Adrenal gland (tissue), 12 donors: ENCODE measurements around the gene PRKACA. TPM values are rescaled to one million over a fixed set of nuclear protein-coding genes. Genes with fewer than 3 reads are reported as not detected.
"Not testable (repeated sequence)": the region's sequence is repeated elsewhere in the genome, so short reads cannot be mapped to it uniquely, and the experiment has no call there.

ENCODE experiments used
- DNase-seq, 7 donors: peaks; one replicate each; pipeline ENCODE4 v3.0.0-alpha.2; 2019 to 2020
- H3K27ac ChIP-seq, 5 donors: fragments of 200-600 bp; sonication (generic) in 4 of 5; 1 replicate in 3 of 5; 2 replicates in 2 of 5; pipeline versions ENCODE4 v1.5.1 to v1.8.0; 2016 to 2020; ENCODE audit warnings: mild to moderate bottlenecking in 1 of 5
- H3K27me3 ChIP-seq: fragments of 200-600 bp; 2 replicates; pipeline ENCODE4 v1.8.0; 2021
- H3K36me3 ChIP-seq, 2 donors: fragments of 200-600 bp; replicated peaks in 1 of 2; 1 replicate in 1 of 2; 2 replicates in 1 of 2; pipeline versions ENCODE4 v1.5.1 to v1.8.0; 2018 to 2022
- H3K4me1 ChIP-seq, 2 donors: fragments of 200-600 bp; replicated peaks in 1 of 2; 1 replicate in 1 of 2; 2 replicates in 1 of 2; pipeline versions ENCODE4 v1.5.1 to v1.8.0; 2018 to 2021
- H3K4me3 ChIP-seq, 4 donors: fragments of 200-600 bp; sonication (generic) in 3 of 4; one replicate each; pipeline ENCODE4 v1.5.1; 2016 to 2018
- H3K9me3 ChIP-seq, 3 donors: fragments of 200-600 bp; sonication (generic) in 1 of 3; replicated peaks in 1 of 3; 1 replicate in 2 of 3; 2 replicates in 1 of 3; pipeline versions ENCODE4 v1.5.1 to v1.8.0; 2016 to 2021
- CTCF ChIP-seq, 6 experiments: fragments of 450-650 bp in 4 of 6; fragments of 200-600 bp in 2 of 6; sonication (generic) in 1 of 6; IDR thresholded peaks; 1 replicate in 5 of 6; 2 replicates in 1 of 6; pipeline versions ENCODE4 v1.5.1 to v1.8.0; 2016 to 2021; ENCODE audit warnings: antibody characterized with exemption in 6 of 6, mild to moderate bottlenecking in 2 of 6, moderate library complexity in 1 of 6
- WGBS, 4 donors: extraction: QIAGEN DNeasy Blood & Tissue Kit in 2 of 4; methylation state at CpG; one replicate each; pipeline versions ENCODE4 v1.1.5 to v1.1.7; 2013 to 2017; 5-methylcytosine and 5-hydroxymethylcytosine counted together
- intact Hi-C, 2 donors: fragments of 100-400 bp; cut with DNase I; formaldehyde crosslinking; loops; one replicate each; pipeline versions ENCODE4 v1.14.1 to v1.15.0; 2022 to 2023
- polyA plus RNA-seq, 3 donors: library from polyadenylated mRNA; stranded (reverse); fragments of 200-250 nt in 2 of 3; fragments of 350-450 nt in 1 of 3; fragmentation: Illumina TruSeq in 1 of 3; extraction: RNeasy Lipid Tissue Mini Kit (QIAGEN cat#74804) in 1 of 3; gene quantifications; one replicate each; pipeline ENCODE4 v1.2.3, GENCODE V29; 2013 to 2014
- total RNA-seq, 9 donors: library from RNA; depleted of rRNA in 4 of 9; stranded (reverse); fragments of >200 nt in 4 of 9; fragments of 120-200 nt in 1 of 9; fragmentation: NEBNext Ultra II Directional in 1 of 9; extraction: Animal tissue kit (Norgen Biotek cat#: 25700) in 1 of 9; gene quantifications; one replicate each; pipeline versions ENCODE4 v1.1.0 to v1.2.4, GENCODE V29; 2013 to 2023
- donor health status: healthy with polysubstance abuse.
- donor health status: Bipolar disorder and iron deficiency.
- donor health status: DM: yes; HTN: yes; CAD: no.
- donor health status: DM: no; HTN: no; CAD: no.
- donor health status: DM: no; HTN: no; CAD: no.
- donor health status: DM: yes; HTN: yes; CAD: no.

PRKACA gene
- total and polyA plus RNA-seq, 12 donors = 74.1 to 457 (median 150) TPM

DNA sequence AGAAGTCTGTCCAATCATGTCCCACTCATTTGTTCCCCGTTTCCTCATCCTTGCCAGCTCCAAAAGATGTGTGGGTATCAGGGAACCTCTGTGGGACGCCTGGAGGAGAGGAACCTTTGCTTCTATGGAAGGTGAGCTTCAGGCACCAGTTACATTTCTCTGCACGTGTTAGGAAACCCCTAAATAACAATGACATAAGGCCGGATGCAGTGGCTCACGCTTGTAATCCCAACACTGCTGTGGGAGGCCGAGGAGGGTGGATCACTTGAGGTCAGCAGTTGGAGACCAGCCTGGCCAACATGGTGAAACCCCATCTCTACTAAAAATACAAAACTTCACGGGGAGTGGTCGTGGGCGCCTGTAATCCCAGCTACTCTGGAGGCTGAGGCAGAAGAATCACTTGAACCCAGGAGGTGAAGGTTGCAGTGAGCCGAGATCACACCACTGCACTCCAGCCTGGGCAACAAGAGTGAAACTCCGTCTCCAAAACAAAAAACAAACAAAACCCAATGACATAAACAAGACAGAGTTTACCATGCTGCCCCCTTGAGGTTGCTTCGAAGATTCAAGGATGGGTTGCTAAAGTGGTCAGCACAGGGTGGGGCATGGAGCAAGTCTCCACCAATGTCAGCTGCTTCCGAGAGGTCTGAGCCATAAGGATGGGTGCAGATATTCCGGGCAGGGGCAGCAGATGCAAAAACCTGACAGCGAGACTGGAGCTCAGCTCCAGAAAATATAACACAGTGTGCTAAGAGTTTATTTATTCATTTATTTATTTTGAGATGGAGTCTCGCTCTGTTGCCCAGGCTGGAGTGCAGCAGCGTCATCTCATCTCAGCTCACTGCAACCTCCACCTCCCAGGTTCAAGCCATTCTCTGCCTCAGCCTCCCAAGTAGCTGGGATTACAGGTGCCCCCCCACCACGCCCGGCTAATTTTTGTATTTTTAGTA, 74.6 kb downstream of the PRKACA start:
- H3K4me3 ChIP-seq, H3K27me3 ChIP-seq, H3K9me3 ChIP-seq, H3K4me1 ChIP-seq, H3K36me3 ChIP-seq: not testable (repeated sequence)
- 48 to 64% (median 56%) methylated on average over 16 to 19 of the region's 19 CpGs for WGBS, 4 donors
- peak; percentile 32 to 73 (median 60) for TF ChIP-seq CTCF (IDR thresholded peaks at IDR 0.05)
- intact Hi-C loops = loop anchor here in 1 of 2 donors (10.0 kb wide), 1 partner anchor 158 kb away; no protein-coding TSS in a partner anchor
- H3K27ac ChIP-seq = peak overlapping the region in 2 of 5 donors; percentile 11 to 13
- peak; percentile 32 to 79 (median 58) for DNase-seq

Other genes starting within 250 kb of the PRKACA start
- 1 to 10 TPM in 1 of 9 donors, under 1 TPM in 1, not detected in 7; 0.28 to 1.9 TPM for gene NANOS3, start 240.6 kb downstream of the PRKACA start, total RNA-seq
- gene NANOS3, start 240.6 kb downstream of the PRKACA start, polyA plus RNA-seq = 1 to 10 TPM in 1 of 3 donors, under 1 TPM in 1, not detected in 1; 0.71 to 1.9 TPM
- gene BRME1, start 211.6 kb downstream of the PRKACA start, total RNA-seq = 1 to 10 TPM in 4 of 9 donors, under 1 TPM in 4, not detected in 1; 0.21 to 1.8 (median 1.2) TPM
- gene BRME1, start 211.6 kb downstream of the PRKACA start, polyA plus RNA-seq = 1 to 10 TPM in 2 of 3 donors, under 1 TPM in 1; 0.26 to 4.5 (median 4.1) TPM
- 10 to 100 TPM in 8 of 9 donors, 1 to 10 TPM in 1; 9.0 to 38.4 (median 28.8) TPM for gene CC2D1A, start 211.6 kb downstream of the PRKACA start, total RNA-seq
- 100 to 1,000 TPM in 1 of 3 donors, 10 to 100 TPM in 2; 10.8 to 125 (median 68.1) TPM for gene CC2D1A, start 211.6 kb downstream of the PRKACA start, polyA plus RNA-seq
- 1 to 10 TPM in 1 of 9 donors, under 1 TPM in 5, not detected in 3; 0.35 to 2.1 (median 0.52) TPM for gene PODNL1, start 179.3 kb downstream of the PRKACA start, total RNA-seq
- gene PODNL1, start 179.3 kb downstream of the PRKACA start, polyA plus RNA-seq = 1 to 10 TPM in 2 of 3 donors, under 1 TPM in 1; 0.15 to 1.7 (median 1.1) TPM
- gene DCAF15, start 165.3 kb downstream of the PRKACA start, total RNA-seq = 10 to 100 TPM in 7 of 9 donors, 1 to 10 TPM in 2; 7.6 to 22.8 (median 12.8) TPM
- gene DCAF15, start 165.3 kb downstream of the PRKACA start, polyA plus RNA-seq = 100 to 1,000 TPM in 1 of 3 donors, 10 to 100 TPM in 1, 1 to 10 TPM in 1; 6.7 to 147 (median 54.1) TPM
- gene RFX1, start 111.4 kb downstream of the PRKACA start, total RNA-seq = 10 to 100 TPM in 3 of 9 donors, 1 to 10 TPM in 6; 1.5 to 21.4 (median 7.3) TPM
- gene RFX1, start 111.4 kb downstream of the PRKACA start, polyA plus RNA-seq = 10 to 100 TPM in 1 of 3 donors, 1 to 10 TPM in 2; 1.4 to 15.4 (median 6.8) TPM
- not detected for gene RLN3, start 89.6 kb downstream of the PRKACA start, total RNA-seq
- not detected for gene RLN3, start 89.6 kb downstream of the PRKACA start, polyA plus RNA-seq
- 1 to 10 TPM; 1.2 to 5.2 (median 3.9) TPM for gene IL27RA, start 86.0 kb downstream of the PRKACA start, total RNA-seq
- gene IL27RA, start 86.0 kb downstream of the PRKACA start, polyA plus RNA-seq = 1 to 10 TPM; 1.6 to 3.6 (median 2.5) TPM
- under 1 TPM in 4 of 9 donors, not detected in 5; 0.22 to 0.76 (median 0.66) TPM for gene PALM3, start 55.7 kb downstream of the PRKACA start, total RNA-seq
- 1 to 10 TPM in 1 of 3 donors, under 1 TPM in 2; 0.18 to 1.9 (median 0.27) TPM for gene PALM3, start 55.7 kb downstream of the PRKACA start, polyA plus RNA-seq
- gene MISP3, start 45.0 kb downstream of the PRKACA start, total RNA-seq = 10 to 100 TPM in 2 of 9 donors, 1 to 10 TPM in 6, under 1 TPM in 1; 0.78 to 87.9 (median 2.9) TPM
- gene MISP3, start 45.0 kb downstream of the PRKACA start, polyA plus RNA-seq = 1 to 10 TPM; 1.7 to 9.8 (median 4.0) TPM
- gene C19orf67, start 32.0 kb downstream of the PRKACA start, total RNA-seq = not detected
- gene C19orf67, start 32.0 kb downstream of the PRKACA start, polyA plus RNA-seq = not detected
- gene SAMD1, start 27.0 kb downstream of the PRKACA start, total RNA-seq = 10 to 100 TPM; 13.2 to 40.6 (median 25.9) TPM
- gene SAMD1, start 27.0 kb downstream of the PRKACA start, polyA plus RNA-seq = 10 to 100 TPM; 10.0 to 41.9 (median 28.4) TPM
- 10 to 100 TPM in 1 of 9 donors, 1 to 10 TPM in 7, under 1 TPM in 1; 0.48 to 17.2 (median 2.4) TPM for gene ASF1B, start 18.8 kb upstream of the PRKACA start, total RNA-seq
- gene ASF1B, start 18.8 kb upstream of the PRKACA start, polyA plus RNA-seq = 1 to 10 TPM in 1 of 3 donors, under 1 TPM in 2; 0.72 to 1.6 (median 0.74) TPM
- gene ADGRL1, start 88.4 kb upstream of the PRKACA start, total RNA-seq = 10 to 100 TPM in 7 of 9 donors, 1 to 10 TPM in 2; 2.7 to 24.4 (median 13.0) TPM
- 10 to 100 TPM in 1 of 3 donors, 1 to 10 TPM in 2; 2.2 to 25.7 (median 7.8) TPM for gene ADGRL1, start 88.4 kb upstream of the PRKACA start, polyA plus RNA-seq